Measurements from ENCODE around the gene NUDT8.
"Not testable (repeated sequence)": the region's sequence is repeated elsewhere in the genome, so short reads cannot be mapped to it uniquely, and the experiment has no call there.

Gene NUDT8

GRCh38 chr11:67660752-67661151 lies 31.0 kb upstream of the NUDT8 start:
- not testable (repeated sequence) for DNase-seq (ENCODE audit: low read depth in 2 of 2)

- not testable (repeated sequence) for DNase-seq (ENCODE audit: low read depth in 2 of 2)
Observed at GRCh38 chr11:67659651-67660165, 30.0 kb upstream of the NUDT8 start.

GRCh38 chr11:67657300-67657699 lies 27.6 kb upstream of the NUDT8 start:
- no peak for DNase-seq (ENCODE audit: low read depth in 2 of 2)

- DNase-seq (ENCODE audit: low read depth in 2 of 2) = no peak
Observed at GRCh38 chr11:67656278-67656922, 26.7 kb upstream of the NUDT8 start.

GRCh38 chr11:67654225-67654624 lies 24.5 kb upstream of the NUDT8 start:
- no peak for DNase-seq (ENCODE audit: low read depth in 2 of 2)

GRCh38 chr11:67652965-67653845 lies 23.5 kb upstream of the NUDT8 start:
- DNase-seq (ENCODE audit: low read depth in 2 of 2) = no peak

- no peak for DNase-seq (ENCODE audit: low read depth in 2 of 2)
Observed at GRCh38 chr11:67651976-67652781, 22.4 kb upstream of the NUDT8 start.

- DNase-seq (ENCODE audit: low read depth in 2 of 2) = no peak
Observed at GRCh38 chr11:67649634-67650510, 20.1 kb upstream of the NUDT8 start.

GRCh38 chr11:67648796-67649613 lies 19.3 kb upstream of the NUDT8 start:
- DNase-seq (ENCODE audit: low read depth in 2 of 2) = no peak

GRCh38 chr11:67648140-67648795 lies 18.5 kb upstream of the NUDT8 start:
- no peak for DNase-seq (ENCODE audit: low read depth in 2 of 2)

GRCh38 chr11:67647471-67647870 lies 17.7 kb upstream of the NUDT8 start:
- DNase-seq (ENCODE audit: low read depth in 2 of 2) = no peak

- DNase-seq (ENCODE audit: low read depth in 2 of 2) = no peak
Observed at GRCh38 chr11:67646535-67647336, 17.0 kb upstream of the NUDT8 start.

- DNase-seq (ENCODE audit: low read depth in 2 of 2) = no peak
Observed at GRCh38 chr11:67645521-67646461, 16.1 kb upstream of the NUDT8 start.

- DNase-seq (ENCODE audit: low read depth in 2 of 2) = no peak
Observed at GRCh38 chr11:67644472-67645418, 15.0 kb upstream of the NUDT8 start.

- no peak for DNase-seq (ENCODE audit: low read depth in 2 of 2)
Observed at GRCh38 chr11:67644042-67644441, 14.3 kb upstream of the NUDT8 start.
